GM23338 (cell line): ENCODE results near the gene SIRT6.

Source experiments
- JUNB ChIP-seq: IDR thresholded peaks from one replicate; pipeline ENCODE4 v1.6.1; 2016; ENCODE audit warnings: antibody characterized with exemption; ENCODE audit not compliant: unreplicated experiment
- TF ChIP-seq, protein P1 (sequence below), 2 experiments: fragments of 200-600 bp in 1 of 2; sonication (generic) in 1 of 2; conservative IDR thresholded peaks; 2 replicates each; pipeline versions ENCODE4 v1.5.1 to v1.6.1; 2016 to 2017; ENCODE audit warnings: antibody characterized with exemption in 2 of 2, low read depth in 2 of 2, mild to moderate bottlenecking in 2 of 2, moderate library complexity in 1 of 2

DNA sequence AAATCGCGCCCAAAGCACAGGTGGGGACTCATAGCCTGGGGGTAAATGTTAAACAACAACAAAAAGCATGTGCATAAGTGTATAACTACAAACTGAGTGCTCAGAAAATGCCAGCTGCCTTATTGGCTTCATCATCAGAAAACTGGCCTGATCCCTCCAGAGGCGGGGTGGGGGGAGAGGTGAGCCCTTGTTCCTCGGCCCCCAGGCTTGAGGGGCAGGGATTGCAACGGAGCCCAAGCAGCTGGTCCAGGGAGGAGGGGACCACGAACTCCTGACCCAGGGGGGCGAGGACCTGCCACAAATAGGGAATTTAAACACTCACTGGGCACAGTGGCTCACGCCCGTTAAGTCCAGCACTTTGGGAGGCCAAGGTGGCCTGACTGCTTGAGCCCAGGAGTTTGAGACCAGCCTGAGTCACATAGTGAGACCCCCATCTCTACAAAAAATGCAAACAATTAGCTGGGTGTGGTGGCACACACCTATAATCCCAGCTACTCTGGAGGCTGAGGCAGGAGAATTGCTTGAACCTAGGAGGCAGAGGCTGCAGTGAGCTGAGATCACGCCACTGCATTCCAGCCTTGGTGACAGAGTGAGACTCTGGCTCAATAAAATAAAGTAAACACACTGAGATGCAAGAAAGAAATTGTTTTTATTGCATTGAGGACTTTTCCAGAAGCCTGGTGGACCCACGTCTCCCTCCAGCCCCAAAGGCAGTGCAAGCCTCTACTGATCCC lies 8.7 kb downstream of the SIRT6 start:
- TF ChIP-seq, protein P1, sequence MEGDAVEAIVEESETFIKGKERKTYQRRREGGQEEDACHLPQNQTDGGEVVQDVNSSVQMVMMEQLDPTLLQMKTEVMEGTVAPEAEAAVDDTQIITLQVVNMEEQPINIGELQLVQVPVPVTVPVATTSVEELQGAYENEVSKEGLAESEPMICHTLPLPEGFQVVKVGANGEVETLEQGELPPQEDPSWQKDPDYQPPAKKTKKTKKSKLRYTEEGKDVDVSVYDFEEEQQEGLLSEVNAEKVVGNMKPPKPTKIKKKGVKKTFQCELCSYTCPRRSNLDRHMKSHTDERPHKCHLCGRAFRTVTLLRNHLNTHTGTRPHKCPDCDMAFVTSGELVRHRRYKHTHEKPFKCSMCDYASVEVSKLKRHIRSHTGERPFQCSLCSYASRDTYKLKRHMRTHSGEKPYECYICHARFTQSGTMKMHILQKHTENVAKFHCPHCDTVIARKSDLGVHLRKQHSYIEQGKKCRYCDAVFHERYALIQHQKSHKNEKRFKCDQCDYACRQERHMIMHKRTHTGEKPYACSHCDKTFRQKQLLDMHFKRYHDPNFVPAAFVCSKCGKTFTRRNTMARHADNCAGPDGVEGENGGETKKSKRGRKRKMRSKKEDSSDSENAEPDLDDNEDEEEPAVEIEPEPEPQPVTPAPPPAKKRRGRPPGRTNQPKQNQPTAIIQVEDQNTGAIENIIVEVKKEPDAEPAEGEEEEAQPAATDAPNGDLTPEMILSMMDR (conservative IDR thresholded peaks at IDR 0.05; ENCODE audit: low read depth in 2 of 2), result no peak
- no peak for TF ChIP-seq JUNB
